ENCODE measurements around the gene ITM2B. TPM values are rescaled to one million over a fixed set of nuclear protein-coding genes. Genes with fewer than 3 reads are reported as not detected.
"Not testable (repeated sequence)": the region's sequence is repeated elsewhere in the genome, so short reads cannot be mapped to it uniquely, and the experiment has no call there.

The ITM2B gene
- 141 and 211 TPM in 2 replicates for total RNA-seq (2014; rRNA removed; shearing (Covaris generic))

DNA sequence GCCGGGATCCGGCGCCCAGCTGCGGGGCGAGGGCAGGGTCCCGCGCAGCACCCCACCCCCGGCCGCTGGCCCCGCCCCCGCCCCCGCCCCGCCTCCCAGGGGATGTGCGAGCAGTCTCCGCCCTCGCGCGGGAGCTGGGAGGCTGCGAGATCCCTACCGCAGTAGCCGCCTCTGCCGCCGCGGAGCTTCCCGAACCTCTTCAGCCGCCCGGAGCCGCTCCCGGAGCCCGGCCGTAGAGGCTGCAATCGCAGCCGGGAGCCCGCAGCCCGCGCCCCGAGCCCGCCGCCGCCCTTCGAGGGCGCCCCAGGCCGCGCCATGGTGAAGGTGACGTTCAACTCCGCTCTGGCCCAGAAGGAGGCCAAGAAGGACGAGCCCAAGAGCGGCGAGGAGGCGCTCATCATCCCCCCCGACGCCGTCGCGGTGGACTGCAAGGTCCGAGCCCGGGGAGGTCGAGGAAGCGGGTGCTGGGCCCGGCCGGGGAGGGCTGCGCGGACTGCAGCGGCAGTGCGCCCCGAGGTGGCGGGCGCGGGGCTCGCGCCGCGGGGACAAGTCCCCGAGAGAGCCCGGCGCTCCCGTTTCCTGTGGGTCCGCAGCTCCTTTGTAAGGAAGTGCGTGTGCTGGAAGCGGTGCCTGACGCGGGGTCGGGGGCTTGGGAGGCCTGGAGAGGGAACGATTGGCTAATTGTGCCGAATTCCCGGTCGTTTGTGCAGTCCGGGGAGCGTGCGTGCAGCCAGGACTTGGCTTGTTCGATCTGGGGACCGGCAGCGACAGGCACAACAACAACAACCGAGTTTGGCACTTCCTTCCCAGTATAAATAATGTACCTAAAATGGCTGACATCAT, at the start of gene ITM2B:
Gene ITM2B, plus strand, starts transcription at position 161 of the 843 bp plus-strand sequence. Its CDS starts 155 bp downstream, at position 316.
- peak; percentile 35 for DNase-seq (ENCODE audit: low spot score)

- DNase-seq (ENCODE audit: low spot score), result no peak
Observed at GRCh38 chr13:48184260-48184659, 48.7 kb upstream of the ITM2B start.

DNA sequence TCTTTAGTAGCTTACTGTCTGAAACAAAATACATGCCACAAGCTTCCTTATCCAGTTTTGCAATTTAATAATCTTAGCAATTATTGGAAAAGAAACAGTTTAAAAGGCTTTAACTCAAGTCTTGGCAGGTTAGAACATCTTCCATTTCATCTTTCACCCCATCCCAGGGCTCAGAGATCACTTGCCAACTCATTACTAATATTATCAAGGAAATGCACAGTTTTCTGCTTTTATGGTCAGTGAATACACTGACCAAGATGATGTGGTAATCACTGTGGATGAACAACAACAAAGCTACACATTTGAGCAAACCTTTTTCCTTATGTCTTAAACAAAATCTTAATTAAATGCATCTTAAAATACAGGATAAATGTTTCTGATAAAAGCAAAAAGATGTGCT, 48.0 kb upstream of the ITM2B start:
- no peak for DNase-seq (ENCODE audit: low spot score)

GRCh38 chr13:48186722-48187121, 46.3 kb upstream of the ITM2B start:
- DNase-seq (ENCODE audit: low spot score), result no peak

DNA sequence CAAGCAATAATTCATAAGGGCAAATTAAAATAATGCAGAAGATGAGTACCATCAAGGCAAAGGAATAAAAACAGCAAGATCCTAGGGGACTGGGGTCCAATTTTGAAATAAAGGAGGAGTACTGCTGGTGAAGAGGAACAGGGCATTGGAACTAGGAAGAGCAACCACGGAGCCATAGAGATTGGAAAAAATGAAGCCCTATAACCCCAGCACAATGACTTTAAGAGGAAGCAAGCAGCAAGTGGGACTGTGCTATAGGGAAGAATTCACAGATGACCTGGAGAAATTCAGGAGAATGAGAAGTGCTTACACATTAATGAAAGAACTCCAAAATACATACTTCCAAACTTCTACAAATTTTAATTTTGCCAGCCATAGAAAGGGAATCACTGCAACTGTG, 44.9 kb upstream of the ITM2B start:
- DNase-seq (ENCODE audit: low spot score), result no peak

DNA sequence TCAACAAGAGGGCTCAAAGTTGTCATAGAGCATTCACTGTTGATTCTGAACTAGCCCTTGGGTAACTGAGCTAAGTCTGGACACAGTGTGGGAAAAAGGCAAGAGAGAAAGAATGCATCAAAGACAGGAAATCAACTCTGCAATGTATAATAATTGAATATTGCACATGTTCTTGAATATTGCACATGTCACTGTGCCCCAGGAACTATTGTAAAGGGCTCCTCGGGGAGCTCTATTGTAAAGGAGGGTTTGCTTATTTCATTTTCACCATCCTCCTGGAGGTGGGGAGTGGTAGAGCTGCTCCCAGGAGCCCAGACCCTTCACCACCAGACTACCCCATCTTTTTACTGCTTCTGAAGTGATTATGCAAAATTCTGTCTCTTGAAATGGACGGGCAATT, 44.4 kb upstream of the ITM2B start:
- no peak for DNase-seq (ENCODE audit: low spot score)

DNA sequence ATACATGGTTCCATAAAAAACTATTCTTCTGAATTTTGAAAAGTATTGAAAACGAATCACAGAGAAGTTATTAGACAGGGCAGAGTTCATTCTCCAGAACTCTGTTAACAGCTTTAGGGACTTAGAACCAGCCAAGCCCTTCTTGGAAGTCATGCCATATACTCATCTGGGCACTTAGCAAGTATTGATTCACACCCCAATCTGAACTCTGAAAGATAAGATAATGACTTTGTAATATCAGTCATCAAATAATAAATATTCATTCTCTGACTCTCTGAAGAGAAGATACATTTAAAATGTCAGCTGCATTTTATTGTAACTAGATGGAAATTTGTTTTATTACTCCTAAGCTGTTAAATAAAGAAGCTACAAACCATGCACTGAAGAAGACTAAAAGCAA, 43.8 kb upstream of the ITM2B start:
- no peak for DNase-seq (ENCODE audit: low spot score)

GRCh38 chr13:48192411-48192935, 40.5 kb upstream of the ITM2B start:
- DNase-seq (ENCODE audit: low spot score), result no peak

GRCh38 chr13:48194379-48194754, 38.6 kb upstream of the ITM2B start:
- DNase-seq (ENCODE audit: low spot score), result no peak

DNA sequence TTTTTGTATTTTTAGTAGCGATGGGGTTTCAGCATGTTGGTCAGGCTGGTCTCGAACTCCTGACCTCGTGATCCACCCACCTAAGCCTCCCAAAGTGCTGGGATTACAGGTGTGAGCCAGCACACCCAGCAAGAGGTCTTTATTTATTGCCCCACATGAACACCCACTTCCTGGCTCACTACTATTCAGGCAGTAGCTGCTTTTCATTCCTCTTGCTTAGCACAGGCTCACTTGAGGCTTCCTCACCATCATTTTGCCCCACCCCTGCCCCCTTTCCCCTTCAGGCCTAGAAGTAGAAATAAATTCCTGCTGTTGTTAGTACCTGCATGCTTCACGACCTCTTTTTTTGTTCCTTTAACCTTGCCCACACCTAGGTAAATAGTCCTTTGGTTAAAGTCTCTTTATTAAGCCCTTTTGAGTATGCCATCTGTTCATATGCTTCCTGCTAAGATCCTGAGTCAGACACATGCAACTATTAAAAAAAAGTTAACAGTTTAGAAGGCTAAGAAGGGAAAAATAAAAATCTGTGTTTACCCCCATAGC, 33.5 kb upstream of the ITM2B start:
- DNase-seq (ENCODE audit: low spot score), result no peak

DNA sequence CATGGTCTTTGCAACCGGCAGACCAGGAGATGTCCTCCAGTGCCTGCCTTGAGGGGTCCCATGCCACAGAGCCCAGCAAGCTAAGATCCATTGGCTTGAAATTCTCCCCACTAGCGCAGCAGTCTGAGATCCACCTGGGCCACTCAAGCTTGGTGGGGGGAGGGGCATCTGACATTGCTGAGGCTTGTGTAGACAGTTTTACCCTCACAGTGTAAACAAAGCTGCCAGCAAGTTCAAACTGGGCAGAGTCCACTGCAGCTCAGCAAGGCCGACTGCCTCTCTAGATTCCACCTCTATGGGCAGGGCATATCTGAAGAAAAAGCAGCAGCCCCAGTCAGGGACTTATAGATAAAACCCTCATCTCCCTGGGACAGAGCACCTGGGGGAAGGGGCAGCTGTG, 32.0 kb upstream of the ITM2B start:
- DNase-seq (ENCODE audit: low spot score), result no peak

GRCh38 chr13:48207207-48207606, 25.8 kb upstream of the ITM2B start:
- not testable (repeated sequence) for DNase-seq (ENCODE audit: low spot score)

- no peak for DNase-seq (ENCODE audit: low spot score)
Observed at GRCh38 chr13:48210178-48210577, 22.8 kb upstream of the ITM2B start.

GRCh38 chr13:48214519-48215121, 18.4 kb upstream of the ITM2B start:
- no peak for DNase-seq (ENCODE audit: low spot score)

DNA sequence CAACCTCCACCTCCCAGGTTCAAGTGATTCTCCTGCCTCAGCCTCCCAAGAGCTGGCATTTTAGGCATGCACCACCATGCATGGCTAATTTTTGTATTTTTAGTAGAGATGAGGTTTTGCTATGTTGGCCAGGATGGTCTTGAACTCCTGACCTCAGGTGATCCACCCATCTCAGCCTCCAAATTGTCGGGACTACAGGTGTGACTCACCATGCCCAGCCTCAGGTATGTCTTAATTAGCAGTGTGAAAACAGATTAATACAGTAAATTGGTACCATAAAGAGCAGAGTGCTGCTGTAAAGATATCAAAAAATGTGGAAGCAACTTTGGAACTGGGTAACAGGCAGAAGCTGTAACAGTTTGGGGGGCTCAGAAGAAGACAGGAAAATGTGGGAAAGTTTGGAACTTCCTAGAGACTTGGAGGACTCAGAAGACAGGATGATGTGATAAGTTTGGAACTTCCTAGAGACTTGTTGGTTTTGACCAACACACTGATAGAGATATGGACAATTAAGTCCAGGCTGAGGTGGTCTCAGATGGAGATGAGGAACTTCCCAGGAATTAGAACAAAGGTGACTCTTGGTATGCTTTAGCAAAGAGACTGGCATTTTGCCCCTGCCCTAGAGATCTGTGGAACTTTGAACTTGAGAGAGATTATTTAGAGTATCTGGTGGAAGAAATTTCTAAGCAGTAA, 17.3 kb upstream of the ITM2B start:
- DNase-seq (ENCODE audit: low spot score), result not testable (repeated sequence)

DNA sequence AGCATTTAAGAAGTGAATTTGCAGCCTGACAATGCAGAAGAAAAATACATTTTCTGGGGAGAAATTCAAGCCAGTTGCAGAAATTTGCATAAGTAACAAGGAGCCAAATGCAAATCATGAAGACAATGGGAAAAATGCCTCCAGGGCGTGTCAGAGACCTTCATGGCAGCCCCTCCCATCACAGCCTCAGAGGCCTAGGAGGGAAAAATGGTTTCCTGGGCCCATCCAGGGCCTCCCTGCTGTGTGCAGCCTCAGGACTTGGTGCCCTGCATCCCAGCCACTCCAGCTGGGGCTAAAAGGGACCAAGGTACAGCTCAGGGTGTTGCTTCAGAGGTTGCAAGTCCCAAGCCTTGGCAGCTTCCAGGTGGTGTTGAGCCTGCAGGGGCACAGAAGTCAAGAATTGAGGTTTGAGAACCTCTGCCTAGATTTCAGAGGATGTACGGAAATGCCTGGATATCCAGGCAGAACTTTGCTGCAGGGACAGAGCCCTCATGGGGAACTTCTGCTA, 16.7 kb upstream of the ITM2B start:
- no peak for DNase-seq (ENCODE audit: low spot score)

- no peak for DNase-seq (ENCODE audit: low spot score)
Observed at GRCh38 chr13:48220592-48220980, 12.4 kb upstream of the ITM2B start.

GRCh38 chr13:48220981-48221685, 11.9 kb upstream of the ITM2B start:
- no peak for DNase-seq (ENCODE audit: low spot score)

DNA sequence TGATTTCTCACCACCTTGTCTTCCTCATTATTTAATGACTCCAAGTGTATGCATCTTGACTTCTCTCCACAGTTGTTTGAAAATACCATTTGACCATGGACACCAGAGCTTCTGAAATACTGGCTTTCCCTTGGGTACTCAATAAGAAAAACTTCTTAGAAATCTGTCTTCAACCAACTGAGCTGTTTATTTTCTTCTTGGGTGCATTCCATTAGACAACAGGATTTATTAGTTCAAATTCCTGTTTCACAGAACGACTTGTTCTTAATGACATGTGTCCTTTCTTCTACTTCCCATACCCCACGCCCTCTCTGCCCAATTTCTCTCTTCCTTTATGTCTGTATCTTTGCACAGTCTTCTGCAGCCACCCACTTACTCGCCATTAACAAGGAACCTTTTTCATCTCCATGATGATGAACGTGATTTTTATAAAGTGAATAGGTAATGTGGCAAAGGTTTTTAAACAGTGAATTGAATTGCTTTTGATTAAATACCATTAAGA, 11.3 kb upstream of the ITM2B start:
- DNase-seq (ENCODE audit: low spot score), result no peak

GRCh38 chr13:48222358-48223301, 10.4 kb upstream of the ITM2B start:
- peak; percentile 25 for DNase-seq (ENCODE audit: low spot score)
